Neural progenitor cell (in vitro differentiated cells): ENCODE results near the gene C1QL4. TPM values are rescaled to one million over a fixed set of nuclear protein-coding genes. Genes with fewer than 3 reads are reported as not detected.

ENCODE experiments used
- DNase-seq: peaks from one replicate; pipeline ENCODE4 v3.0.0-alpha.2; 2016; ENCODE audit warnings: low spot score
- H2AFZ ChIP-seq: fragments of 200-600 bp; sonication (generic); replicated peaks from 2 replicates; pipeline ENCODE4 v1.6.1; 2016; ENCODE audit warnings: antibody characterized with exemption
- H3F3A ChIP-seq: fragments of 200-600 bp; sonication (generic); 2 replicates; pipeline ENCODE4 v1.6.1; 2016; ENCODE audit warnings: antibody characterized with exemption, low read depth
- H3K27ac ChIP-seq: fragments of 200-600 bp; sonication (generic); 2 replicates; pipeline ENCODE4 v1.5.1; 2016; ENCODE audit warnings: mild to moderate bottlenecking
- H3K27me3 ChIP-seq: fragments of 200-600 bp; sonication (generic); 2 replicates; pipeline ENCODE4 v1.6.1; 2016; ENCODE audit warnings: mild to moderate bottlenecking, moderate library complexity
- H3K36me3 ChIP-seq: fragments of 200-600 bp; sonication (generic); 2 replicates; pipeline ENCODE4 v1.5.1; 2016
- H3K4me1 ChIP-seq: fragments of 200-600 bp; sonication (generic); 2 replicates; pipeline ENCODE4 v1.6.1; 2016; ENCODE audit warnings: mixed run types
- H3K4me2 ChIP-seq: fragments of 200-600 bp; sonication (generic); 2 replicates; pipeline ENCODE4 v1.6.1; 2016
- H3K4me3 ChIP-seq: fragments of 200-600 bp; sonication (generic); 2 replicates; pipeline ENCODE4 v1.5.1; 2016
- H3K79me2 ChIP-seq: fragments of 200-600 bp; sonication (generic); 2 replicates; pipeline ENCODE4 v1.6.1; 2016; ENCODE audit warnings: low read depth
- H3K9ac ChIP-seq: fragments of 200-600 bp; sonication (generic); 2 replicates; pipeline ENCODE4 v1.6.1; 2016
- H3K9me3 ChIP-seq: fragments of 200-600 bp; sonication (generic); 2 replicates; pipeline ENCODE4 v1.5.1; 2016; ENCODE audit warnings: low read depth
- H4K20me1 ChIP-seq: fragments of 200-600 bp; sonication (generic); 2 replicates; pipeline ENCODE4 v1.6.1; 2016; ENCODE audit warnings: low read depth
- H3K27ac Mint-ChIP-seq: 3 replicates; pipeline ENCODE4 v1.8.0; 2021; ENCODE audit warnings: mixed read lengths
- H3K27me3 Mint-ChIP-seq: 2 replicates; pipeline ENCODE4 v1.8.0; 2022; ENCODE audit warnings: low read depth, mild to moderate bottlenecking, inconsistent platforms, moderate library complexity, mixed read lengths; ENCODE audit not compliant: insufficient read depth
- H3K36me3 Mint-ChIP-seq: 3 replicates; pipeline ENCODE4 v1.8.0; 2021; ENCODE audit warnings: mixed read lengths
- H3K4me1 Mint-ChIP-seq: 3 replicates; pipeline ENCODE4 v1.8.0; 2021; ENCODE audit warnings: mixed read lengths
- H3K4me3 Mint-ChIP-seq: 3 replicates; pipeline ENCODE4 v1.8.0; 2021; ENCODE audit warnings: mild to moderate bottlenecking, moderate library complexity, mixed read lengths
- H3K9me3 Mint-ChIP-seq: 3 replicates; pipeline ENCODE4 v1.8.0; 2020; ENCODE audit warnings: mixed read lengths
- EZH2 ChIP-seq: fragments of 200-600 bp; sonication (generic); IDR thresholded peaks from 2 replicates; pipeline ENCODE4 v1.6.1; 2017; ENCODE audit warnings: antibody characterized with exemption, mild to moderate bottlenecking, moderate library complexity
- EZH2phosphoT487 ChIP-seq: fragments of 200-600 bp; sonication (generic); IDR thresholded peaks from 2 replicates; pipeline ENCODE4 v1.6.1; 2017; ENCODE audit warnings: antibody characterized with exemption
- total RNA-seq: library from RNA; depleted of rRNA; stranded (reverse); fragments of >200 nt; gene quantifications from 2 replicates; pipeline ENCODE4 v1.2.3, GENCODE V29; 2015; ENCODE audit warnings: low replicate concordance
- TF ChIP-seq, protein P1 (sequence below): fragments of 200-600 bp; sonication (generic); IDR thresholded peaks from 2 replicates; pipeline ENCODE4 v1.5.1; 2017; ENCODE audit warnings: antibody characterized with exemption, mild to moderate bottlenecking

C1QL4 gene
- total RNA-seq, 1 donor from 2014 or later: 0.84 TPM

GRCh38 chr12:49355913-49356312, 18.9 kb upstream of the C1QL4 start:
- H3K27me3 Mint-ChIP-seq: peaks cover 18% of the 10 kb centered on the region
- Histone ChIP-seq H4K20me1 (no peaks in the 10 kb centered on the region), H3K4me3 (no peak overlapping the region), H2AFZ (no peak overlapping the region), H3K79me2 (no peaks in the 10 kb centered on the region), H3K4me1 (no peaks in the 10 kb centered on the region), H3K9me3 (no peaks in the 10 kb centered on the region), H3K27me3 (no peaks in the 10 kb centered on the region), H3K36me3 (no peaks in the 10 kb centered on the region), H3F3A (no peaks in the 10 kb centered on the region), H3K4me2 (no peak overlapping the region), H3K9ac (no peak overlapping the region), H3K27ac (no peak overlapping the region)
- no peak for TF ChIP-seq EZH2phosphoT487
- TF ChIP-seq, protein P1, sequence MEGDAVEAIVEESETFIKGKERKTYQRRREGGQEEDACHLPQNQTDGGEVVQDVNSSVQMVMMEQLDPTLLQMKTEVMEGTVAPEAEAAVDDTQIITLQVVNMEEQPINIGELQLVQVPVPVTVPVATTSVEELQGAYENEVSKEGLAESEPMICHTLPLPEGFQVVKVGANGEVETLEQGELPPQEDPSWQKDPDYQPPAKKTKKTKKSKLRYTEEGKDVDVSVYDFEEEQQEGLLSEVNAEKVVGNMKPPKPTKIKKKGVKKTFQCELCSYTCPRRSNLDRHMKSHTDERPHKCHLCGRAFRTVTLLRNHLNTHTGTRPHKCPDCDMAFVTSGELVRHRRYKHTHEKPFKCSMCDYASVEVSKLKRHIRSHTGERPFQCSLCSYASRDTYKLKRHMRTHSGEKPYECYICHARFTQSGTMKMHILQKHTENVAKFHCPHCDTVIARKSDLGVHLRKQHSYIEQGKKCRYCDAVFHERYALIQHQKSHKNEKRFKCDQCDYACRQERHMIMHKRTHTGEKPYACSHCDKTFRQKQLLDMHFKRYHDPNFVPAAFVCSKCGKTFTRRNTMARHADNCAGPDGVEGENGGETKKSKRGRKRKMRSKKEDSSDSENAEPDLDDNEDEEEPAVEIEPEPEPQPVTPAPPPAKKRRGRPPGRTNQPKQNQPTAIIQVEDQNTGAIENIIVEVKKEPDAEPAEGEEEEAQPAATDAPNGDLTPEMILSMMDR: no peak
- no peak for TF ChIP-seq EZH2
- no peak overlapping the region for H3K4me3 Mint-ChIP-seq
- H3K4me1 Mint-ChIP-seq: peaks cover 12% of the 10 kb centered on the region
- H3K36me3 Mint-ChIP-seq: no peaks in the 10 kb centered on the region
- no peak overlapping the region for H3K27ac Mint-ChIP-seq
- no peaks in the 10 kb centered on the region for H3K9me3 Mint-ChIP-seq
- no peak for DNase-seq

- H3K27me3 Mint-ChIP-seq: peaks cover 21% of the 10 kb centered on the region
- peaks cover 6% of the 10 kb centered on the region for H3K4me1 Mint-ChIP-seq
- Histone ChIP-seq H3K27me3 (peaks cover 29% of the 10 kb centered on the region), H3K9ac (no peak overlapping the region), H3K4me2 (no peak overlapping the region), H4K20me1 (peaks cover 2% of the 10 kb centered on the region), H3K27ac (no peak overlapping the region), H3K9me3 (no peaks in the 10 kb centered on the region), H3K79me2 (no peaks in the 10 kb centered on the region), H3K36me3 (no peaks in the 10 kb centered on the region), H3K4me3 (no peak overlapping the region), H3K4me1 (peaks cover 7% of the 10 kb centered on the region), H2AFZ (no peak overlapping the region), H3F3A (peaks cover 2% of the 10 kb centered on the region)
- H3K4me3 Mint-ChIP-seq: no peak overlapping the region
- no peak for DNase-seq
- H3K9me3 Mint-ChIP-seq: no peaks in the 10 kb centered on the region
- TF ChIP-seq, protein P1: no peak
- no peak for TF ChIP-seq EZH2
- no peak for TF ChIP-seq EZH2phosphoT487
- H3K27ac Mint-ChIP-seq: no peak overlapping the region
- H3K36me3 Mint-ChIP-seq: no peaks in the 10 kb centered on the region
Measured at GRCh38 chr12:49352351-49352750, 15.4 kb upstream of the C1QL4 start.

DNA sequence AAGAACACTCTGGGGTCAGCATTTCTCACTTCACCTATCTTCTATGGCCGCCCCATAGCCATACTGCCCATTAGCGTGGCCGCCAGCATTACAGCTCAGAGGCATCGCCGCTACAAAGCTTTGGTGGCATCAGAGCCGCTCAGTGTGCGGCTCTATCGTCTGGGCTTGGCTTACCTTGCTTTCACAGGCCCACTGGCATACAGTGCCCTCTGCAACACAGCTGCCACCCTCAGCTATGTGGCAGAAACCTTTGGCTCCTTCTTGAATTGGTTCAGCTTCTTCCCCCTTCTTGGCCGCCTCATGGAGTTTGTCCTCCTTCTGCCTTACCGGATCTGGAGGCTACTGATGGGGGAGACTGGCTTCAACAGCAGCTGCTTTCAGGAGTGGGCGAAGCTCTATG, 12.3 kb upstream of the C1QL4 start:
- H3K4me2 ChIP-seq: no peak overlapping the region
- H3K4me1 ChIP-seq: peaks cover 26% of the 10 kb centered on the region
- H3K27ac Mint-ChIP-seq: no peak overlapping the region
- H3F3A ChIP-seq: peaks cover 21% of the 10 kb centered on the region
- no peak overlapping the region for H2AFZ ChIP-seq
- H3K27ac ChIP-seq: no peak overlapping the region
- DNase-seq: no peak
- peaks cover 25% of the 10 kb centered on the region for H4K20me1 ChIP-seq
- no peaks in the 10 kb centered on the region for H3K36me3 Mint-ChIP-seq
- H3K79me2 ChIP-seq: no peaks in the 10 kb centered on the region
- no peak for TF ChIP-seq EZH2phosphoT487
- TF ChIP-seq, protein P1: no peak
- TF ChIP-seq EZH2: no peak
- no peaks in the 10 kb centered on the region for H3K9me3 ChIP-seq
- no peaks in the 10 kb centered on the region for H3K36me3 ChIP-seq
- no peaks in the 10 kb centered on the region for H3K9me3 Mint-ChIP-seq
- H3K4me3 Mint-ChIP-seq: no peak overlapping the region
- peaks cover 60% of the 10 kb centered on the region for H3K27me3 ChIP-seq
- peaks cover 42% of the 10 kb centered on the region for H3K27me3 Mint-ChIP-seq
- peaks cover 16% of the 10 kb centered on the region for H3K4me1 Mint-ChIP-seq
- H3K4me3 ChIP-seq: no peak overlapping the region
- no peak overlapping the region for H3K9ac ChIP-seq

- H3K4me1 Mint-ChIP-seq: peaks cover 21% of the 10 kb centered on the region
- H3K4me1 ChIP-seq: peaks cover 26% of the 10 kb centered on the region
- no peak overlapping the region for H3K4me3 ChIP-seq
- H3K9me3 ChIP-seq: no peaks in the 10 kb centered on the region
- no peaks in the 10 kb centered on the region for H3K79me2 ChIP-seq
- H3K36me3 Mint-ChIP-seq: no peaks in the 10 kb centered on the region
- H3K4me3 Mint-ChIP-seq: no peak overlapping the region
- DNase-seq: no peak
- no peaks in the 10 kb centered on the region for H3K9me3 Mint-ChIP-seq
- H3K27ac Mint-ChIP-seq: no peak overlapping the region
- no peak overlapping the region for H2AFZ ChIP-seq
- H3K36me3 ChIP-seq: no peaks in the 10 kb centered on the region
- H3K27me3 Mint-ChIP-seq: peaks cover 47% of the 10 kb centered on the region
- H3K27ac ChIP-seq: no peak overlapping the region
- no peak overlapping the region for H3K9ac ChIP-seq
- H3K4me2 ChIP-seq: no peak overlapping the region
- peaks cover 30% of the 10 kb centered on the region for H4K20me1 ChIP-seq
- TF ChIP-seq, protein P1: no peak
- no peak for TF ChIP-seq EZH2phosphoT487
- no peak for TF ChIP-seq EZH2
- H3K27me3 ChIP-seq: peaks cover 65% of the 10 kb centered on the region
- H3F3A ChIP-seq: peaks cover 26% of the 10 kb centered on the region
Measured at GRCh38 chr12:49348781-49349180, 11.8 kb upstream of the C1QL4 start.
